Caco-2 (cell line): ENCODE results near the gene CADPS2. TPM values are rescaled to one million over a fixed set of nuclear protein-coding genes. Genes with fewer than 3 reads are reported as not detected.

Experiments used
- BruUV-seq: library from RNA; stranded (reverse); fragments of 400-500 nt; replicated peaks from 2 replicates; lab custom pipeline; 2021; lab: Mats Ljungman, UMichigan
- CTCF ChIA-PET: fragments of 300-600 bp; sonication (Branson Sonifier 250); formaldehyde crosslinking; loops from one replicate; lab custom pipeline; 2022; ENCODE audit warnings: antibody characterized with exemption; lab: Charles Lee
- POLR2A ChIA-PET: fragments of 300-600 bp; sonication (Branson Sonifier 250); formaldehyde crosslinking; loops from one replicate; lab custom pipeline; 2022; ENCODE audit warnings: antibody characterized with exemption; lab: Charles Lee
- DNase-seq, 2 experiments: peaks; one replicate each; pipeline versions ENCODE4 v3.0.0 to v3.0.0-alpha.2; 2020 to 2022
- H3K27me3 ChIP-seq: replicated peaks from 2 replicates; pipeline ENCODE4 v1.6.0; 2011; ENCODE audit warnings: low read length; ENCODE audit not compliant: control insufficient read depth, insufficient read depth
- H3K36me3 ChIP-seq: 2 replicates; pipeline ENCODE4 v1.5.1; 2011; ENCODE audit warnings: low read length; ENCODE audit not compliant: control insufficient read depth, insufficient read depth
- H3K4me1 ChIP-seq: fragments of 250-450 bp; sonication (Bioruptor Pico); 2 replicates; pipeline ENCODE4 v1.5.1; 2020; ENCODE audit warnings: mild to moderate bottlenecking
- H3K4me3 ChIP-seq: 2 replicates; pipeline ENCODE4 v1.5.1; 2011; ENCODE audit warnings: low read depth, mild to moderate bottlenecking, control low read depth, low read length
- H3K9me3 ChIP-seq: fragments of 250-450 bp; sonication (Bioruptor Pico); 2 replicates; pipeline ENCODE4 v1.5.1; 2020; ENCODE audit warnings: mild to moderate bottlenecking, moderate library complexity
- H3K27ac Mint-ChIP-seq: one replicate; pipeline ENCODE4 v1.8.0; 2022; ENCODE audit warnings: mixed read lengths; ENCODE audit not compliant: unreplicated experiment
- H3K27me3 Mint-ChIP-seq: one replicate; pipeline ENCODE4 v1.8.0; 2022; ENCODE audit warnings: mixed read lengths; ENCODE audit not compliant: insufficient read depth, unreplicated experiment
- H3K36me3 Mint-ChIP-seq: one replicate; pipeline ENCODE4 v1.8.0; 2022; ENCODE audit warnings: mild to moderate bottlenecking, mixed read lengths; ENCODE audit not compliant: insufficient read depth, unreplicated experiment
- H3K4me1 Mint-ChIP-seq: one replicate; pipeline ENCODE4 v1.8.0; 2022; ENCODE audit warnings: low read depth, mixed read lengths; ENCODE audit not compliant: unreplicated experiment
- H3K4me3 Mint-ChIP-seq: one replicate; pipeline ENCODE4 v1.8.0; 2022; ENCODE audit warnings: mild to moderate bottlenecking, moderate library complexity, mixed read lengths; ENCODE audit not compliant: unreplicated experiment
- H3K9me3 Mint-ChIP-seq: one replicate; pipeline ENCODE4 v1.8.0; 2022; ENCODE audit warnings: mixed read lengths; ENCODE audit not compliant: unreplicated experiment
- CTCF ChIP-seq, 2 experiments: fragments of 200-600 bp in 1 of 2; IDR thresholded peaks; 1 replicate in 1 of 2; 2 replicates in 1 of 2; pipeline versions ENCODE4 v1.5.1 to v1.8.0; 2011 to 2022; ENCODE audit warnings: antibody characterized with exemption in 1 of 2, control low read depth in 1 of 2, inconsistent platforms in 1 of 2, low read depth in 1 of 2, low read length in 1 of 2, mild to moderate bottlenecking in 1 of 2, moderate library complexity in 1 of 2; ENCODE audit not compliant: insufficient read depth in 1 of 2, severe bottlenecking in 1 of 2, unreplicated experiment in 1 of 2
- intact Hi-C: fragments of 100-400 bp; cut with micrococcal nuclease; formaldehyde crosslinking; loops from one replicate; pipeline ENCODE4 v1.10.0; 2022; ENCODE audit not compliant: unreplicated experiment
- total RNA-seq: library from RNA; stranded (reverse); gene quantifications from 2 replicates; pipeline ENCODE4 v1.2.3, GENCODE V29; 2022

Gene CADPS2
- total RNA-seq, 1 experiment from 2014 or later = 2.7 TPM

- no peak overlapping the region for H3K4me3 ChIP-seq
- intact Hi-C loops = no loop called here
- no peaks in the 10 kb centered on the region for H3K36me3 Mint-ChIP-seq
- POLR2A ChIA-PET = no interaction called here
- no peak overlapping the region for H3K4me3 Mint-ChIP-seq
- no TSS peak for BruUV-seq
- H3K27me3 ChIP-seq = no peaks in the 10 kb centered on the region
- DNase-seq = no peak
- no peak for TF ChIP-seq CTCF (IDR thresholded peaks at IDR 0.05; ENCODE audit: insufficient read depth in 1 of 2, low read depth in 1 of 2, low read length in 1 of 2, severe bottlenecking in 1 of 2, unreplicated experiment in 1 of 2)
- H3K4me1 Mint-ChIP-seq = no peaks in the 10 kb centered on the region
- H3K9me3 Mint-ChIP-seq = no peaks in the 10 kb centered on the region
- CTCF ChIA-PET = no interaction called here
- H3K27me3 Mint-ChIP-seq = peaks cover 3% of the 10 kb centered on the region
- no peak overlapping the region for H3K27ac Mint-ChIP-seq
- no peaks in the 10 kb centered on the region for H3K9me3 ChIP-seq
- H3K36me3 ChIP-seq = no peaks in the 10 kb centered on the region
- H3K4me1 ChIP-seq = no peaks in the 10 kb centered on the region
These were observed 58.5 kb downstream of the CADPS2 start for GRCh38 chr7:122827763-122828162.

- H3K9me3 Mint-ChIP-seq = no peaks in the 10 kb centered on the region
- peaks cover 6% of the 10 kb centered on the region for H3K27me3 Mint-ChIP-seq
- no peaks in the 10 kb centered on the region for H3K36me3 ChIP-seq
- no TSS peak for BruUV-seq
- no peak for TF ChIP-seq CTCF (IDR thresholded peaks at IDR 0.05; ENCODE audit: insufficient read depth in 1 of 2, low read depth in 1 of 2, low read length in 1 of 2, severe bottlenecking in 1 of 2, unreplicated experiment in 1 of 2)
- no peaks in the 10 kb centered on the region for H3K36me3 Mint-ChIP-seq
- no peaks in the 10 kb centered on the region for H3K27me3 ChIP-seq
- POLR2A ChIA-PET = no interaction called here
- no peak overlapping the region for H3K4me3 ChIP-seq
- H3K27ac Mint-ChIP-seq = no peak overlapping the region
- no peak for DNase-seq
- H3K9me3 ChIP-seq = no peaks in the 10 kb centered on the region
- intact Hi-C loops = no loop called here
- no peaks in the 10 kb centered on the region for H3K4me1 Mint-ChIP-seq
- CTCF ChIA-PET = no interaction called here
- H3K4me3 Mint-ChIP-seq = no peak overlapping the region
- no peaks in the 10 kb centered on the region for H3K4me1 ChIP-seq
These were observed 72.4 kb downstream of the CADPS2 start for GRCh38 chr7:122813845-122814244.

GRCh38 chr7:122803851-122804250 is 82.4 kb downstream of the CADPS2 start:
- Histone ChIP-seq H3K4me3 (no peak overlapping the region), H3K4me1 (no peaks in the 10 kb centered on the region), H3K27me3 (no peaks in the 10 kb centered on the region), H3K9me3 (no peaks in the 10 kb centered on the region), H3K36me3 (no peaks in the 10 kb centered on the region)
- Mint-ChIP-seq H3K4me3 (no peak overlapping the region), H3K4me1 (no peaks in the 10 kb centered on the region), H3K27ac (no peak overlapping the region), H3K27me3 (no peaks in the 10 kb centered on the region), H3K9me3 (no peaks in the 10 kb centered on the region), H3K36me3 (no peaks in the 10 kb centered on the region)
- DNase-seq = no peak
- POLR2A ChIA-PET = no interaction called here
- TF ChIP-seq CTCF (IDR thresholded peaks at IDR 0.05; ENCODE audit: insufficient read depth in 1 of 2, low read depth in 1 of 2, low read length in 1 of 2, severe bottlenecking in 1 of 2, unreplicated experiment in 1 of 2) = no peak
- intact Hi-C loops = loop anchor here (1.0 to 2.0 kb wide), 2 partner anchors 253 to 350 kb away; no protein-coding TSS in a partner anchor
- no TSS peak for BruUV-seq
- CTCF ChIA-PET = interaction anchor here (0.6 to 1.3 kb wide), 7 partner anchors 46 to 758 kb away, joined by 3 to 6 read pairs (median 3); partner anchors contain the start of gene CADPS2
